Osteocyte (in vitro differentiated cells): ENCODE data around the gene RACGAP1. TPM values are rescaled to one million over a fixed set of nuclear protein-coding genes. Genes with fewer than 3 reads are reported as not detected.

ENCODE experiments used
- DNase-seq: peaks from one replicate; pipeline ENCODE4 v3.0.0; 2021; ENCODE audit warnings: mixed read lengths; ENCODE audit not compliant: unreplicated experiment; ENCODE audit errors: extremely low spot score
- H3K27ac Mint-ChIP-seq: one replicate; pipeline ENCODE4 v1.8.0; 2021; ENCODE audit warnings: mild to moderate bottlenecking, mixed read lengths; ENCODE audit not compliant: unreplicated experiment
- H3K27me3 Mint-ChIP-seq: one replicate; pipeline ENCODE4 v1.8.0; 2021; ENCODE audit warnings: mixed read lengths; ENCODE audit not compliant: unreplicated experiment
- H3K36me3 Mint-ChIP-seq: one replicate; pipeline ENCODE4 v1.8.0; 2021; ENCODE audit warnings: mixed read lengths; ENCODE audit not compliant: unreplicated experiment
- H3K4me1 Mint-ChIP-seq: one replicate; pipeline ENCODE4 v1.8.0; 2021; ENCODE audit warnings: mixed read lengths; ENCODE audit not compliant: unreplicated experiment
- H3K4me3 Mint-ChIP-seq: one replicate; pipeline ENCODE4 v1.8.0; 2021; ENCODE audit warnings: mild to moderate bottlenecking, moderate library complexity, mixed read lengths; ENCODE audit not compliant: unreplicated experiment
- H3K9me3 Mint-ChIP-seq: one replicate; pipeline ENCODE4 v1.8.0; 2021; ENCODE audit warnings: mixed read lengths; ENCODE audit not compliant: unreplicated experiment
- CTCF ChIP-seq: fragments of 200-600 bp; sonication (generic); IDR thresholded peaks from 2 replicates; pipeline ENCODE4 v1.5.0; 2021; ENCODE audit warnings: antibody characterized with exemption, mild to moderate bottlenecking, moderate library complexity
- total RNA-seq: library from RNA; stranded (reverse); gene quantifications from 2 replicates; pipeline ENCODE4 v1.2.1, GENCODE V29; 2021

Gene RACGAP1
- total RNA-seq, 1 donor from 2014 or later: 25.9 TPM

GRCh38 chr12:50026691-50027090, 1.4 kb upstream of the RACGAP1 start:
- no peaks in the 10 kb centered on the region for H3K27me3 Mint-ChIP-seq
- H3K4me3 Mint-ChIP-seq: no peak overlapping the region
- no peak overlapping the region for H3K27ac Mint-ChIP-seq
- no peak for TF ChIP-seq CTCF
- H3K36me3 Mint-ChIP-seq: peaks cover 1% of the 10 kb centered on the region
- no peak for DNase-seq
- peaks cover 28% of the 10 kb centered on the region for H3K4me1 Mint-ChIP-seq
- H3K9me3 Mint-ChIP-seq: no peaks in the 10 kb centered on the region

- H3K27ac Mint-ChIP-seq: peak overlapping the region; percentile 95
- peaks cover 40% of the 10 kb centered on the region for H3K4me1 Mint-ChIP-seq
- no peaks in the 10 kb centered on the region for H3K9me3 Mint-ChIP-seq
- peaks cover 1% of the 10 kb centered on the region for H3K36me3 Mint-ChIP-seq
- H3K27me3 Mint-ChIP-seq: no peaks in the 10 kb centered on the region
- peak overlapping the region; percentile 99 for H3K4me3 Mint-ChIP-seq
- DNase-seq: no peak
- no peak for TF ChIP-seq CTCF
Observed at GRCh38 chr12:50024805-50025186, 498 bp downstream of the RACGAP1 start.

GRCh38 chr12:50024227-50024626, 1.1 kb downstream of the RACGAP1 start:
- Mint-ChIP-seq H3K36me3 (peaks cover 1% of the 10 kb centered on the region), H3K27ac (peak overlapping the region; percentile 25), H3K4me1 (peaks cover 42% of the 10 kb centered on the region), H3K27me3 (no peaks in the 10 kb centered on the region), H3K9me3 (no peaks in the 10 kb centered on the region), H3K4me3 (peak overlapping the region; percentile 99)
- no peak for DNase-seq
- no peak for TF ChIP-seq CTCF

- Mint-ChIP-seq H3K27me3 (no peaks in the 10 kb centered on the region), H3K4me3 (no peak overlapping the region), H3K27ac (no peak overlapping the region), H3K9me3 (no peaks in the 10 kb centered on the region), H3K4me1 (peaks cover 51% of the 10 kb centered on the region), H3K36me3 (peaks cover 1% of the 10 kb centered on the region)
- DNase-seq: no peak
- TF ChIP-seq CTCF: no peak
Observed at GRCh38 chr12:50022903-50023302, 2.4 kb downstream of the RACGAP1 start.

GRCh38 chr12:50021031-50021430, 4.3 kb downstream of the RACGAP1 start:
- peaks cover 59% of the 10 kb centered on the region for H3K4me1 Mint-ChIP-seq
- TF ChIP-seq CTCF: no peak
- H3K27ac Mint-ChIP-seq: peak overlapping the region; percentile 36
- no peak overlapping the region for H3K4me3 Mint-ChIP-seq
- no peaks in the 10 kb centered on the region for H3K27me3 Mint-ChIP-seq
- peaks cover 1% of the 10 kb centered on the region for H3K36me3 Mint-ChIP-seq
- DNase-seq: no peak
- no peaks in the 10 kb centered on the region for H3K9me3 Mint-ChIP-seq
